ENCODE data around the gene COL6A3. TPM values are rescaled to one million over a fixed set of nuclear protein-coding genes. Genes with fewer than 3 reads are reported as not detected.

The COL6A3 gene
- total and polyA plus RNA-seq, 2 donors (not counting 1 experiment from before 2014, with no cell fraction given) = 0.01 to 0.10 TPM

GRCh38 chr2:237390235-237390634 is 23.7 kb downstream of the COL6A3 start:
- H3K4me1 Mint-ChIP-seq = no peaks in the 10 kb centered on the region
- Histone ChIP-seq H4K20me1 (ENCODE audit: control insufficient read depth, insufficient read depth, low read length, poor library complexity, severe bottlenecking) (no peaks in the 10 kb centered on the region), H3K79me2 (ENCODE audit: control insufficient read depth, insufficient read depth, low read length) (no peaks in the 10 kb centered on the region), H3K27me3 (replicated peaks in 1 of 4; ENCODE audit: control extremely low read depth in 1 of 4, control insufficient read depth in 3 of 4, insufficient read depth in 4 of 4, low read length in 3 of 4) (peaks cover 0 to 3% (median 0%) of the 10 kb centered on the region in 4 experiments), H3K27ac (ENCODE audit: low read length in 2 of 2) (no peak overlapping the region), H3K9me3 (ENCODE audit: control extremely low read depth in 1 of 3, control insufficient read depth in 2 of 3, insufficient read depth in 1 of 3, low read length in 2 of 3) (peaks cover 0 to 6% (median 0%) of the 10 kb centered on the region in 3 donors), H3K36me3 (replicated peaks in 1 of 2; ENCODE audit: control extremely low read depth in 1 of 2, control insufficient read depth in 1 of 2, extremely low read depth in 1 of 2, insufficient read depth in 2 of 2, low read length in 1 of 2) (no peaks in the 10 kb centered on the region), H3K4me1 (ENCODE audit: control insufficient read depth in 2 of 2, insufficient read depth in 2 of 2, low read length in 2 of 2) (no peaks in the 10 kb centered on the region), H3K4me3 (ENCODE audit: control extremely low read depth in 1 of 5, extremely low read depth in 1 of 5, insufficient read depth in 1 of 5, low read depth in 2 of 5, low read length in 4 of 5) (no peak overlapping the region), H3K9ac (ENCODE audit: low read length) (no peak overlapping the region), H3K4me2 (replicated peaks; ENCODE audit: low read depth, low read length, poor library complexity, severe bottlenecking) (no peak overlapping the region), H2AFZ (ENCODE audit: insufficient read depth, low read depth, low read length, poor library complexity, severe bottlenecking) (no peak overlapping the region)
- no peak overlapping the region for H3K4me3 Mint-ChIP-seq
- no peak overlapping the region for H3K27ac Mint-ChIP-seq
- no peaks in the 10 kb centered on the region for H3K9me3 Mint-ChIP-seq (ENCODE audit: insufficient read depth)
- ATAC-seq (ENCODE audit: low read depth) = no peak
- TF ChIP-seq CTCF (IDR thresholded peaks at IDR 0.05) = no peak
- 83% methylated on average over 2 of the region's 2 CpGs for WGBS (ENCODE audit: insufficient coverage)
- peaks cover 16% of the 10 kb centered on the region for H3K27me3 Mint-ChIP-seq
- no peak for DNase-seq
- ChIA-PET CTCF (no interaction called here), POLR2A (no interaction called here)
- intact Hi-C loops (cut with micrococcal nuclease) = no loop called here

- H3K4me2 ChIP-seq (replicated peaks; ENCODE audit: low read depth, low read length, poor library complexity, severe bottlenecking) = no peak overlapping the region
- no peaks in the 10 kb centered on the region for H4K20me1 ChIP-seq (ENCODE audit: control insufficient read depth, insufficient read depth, low read length, poor library complexity, severe bottlenecking)
- ChIA-PET CTCF (no interaction called here), POLR2A (no interaction called here)
- H3K9ac ChIP-seq (ENCODE audit: low read length) = no peak overlapping the region
- no peak overlapping the region for H2AFZ ChIP-seq (ENCODE audit: insufficient read depth, low read depth, low read length, poor library complexity, severe bottlenecking)
- H3K27me3 ChIP-seq (replicated peaks in 1 of 4; ENCODE audit: control extremely low read depth in 1 of 4, control insufficient read depth in 3 of 4, insufficient read depth in 4 of 4, low read length in 3 of 4) = peaks cover 0 to 3% (median 0%) of the 10 kb centered on the region in 4 experiments
- H3K27me3 Mint-ChIP-seq = peaks cover 18% of the 10 kb centered on the region
- no peak overlapping the region for H3K27ac ChIP-seq (ENCODE audit: low read length in 2 of 2)
- H3K36me3 ChIP-seq (replicated peaks in 1 of 2; ENCODE audit: control extremely low read depth in 1 of 2, control insufficient read depth in 1 of 2, extremely low read depth in 1 of 2, insufficient read depth in 2 of 2, low read length in 1 of 2) = no peaks in the 10 kb centered on the region
- no peaks in the 10 kb centered on the region for H3K79me2 ChIP-seq (ENCODE audit: control insufficient read depth, insufficient read depth, low read length)
- TF ChIP-seq CTCF (IDR thresholded peaks at IDR 0.05) = no peak
- no peak for TF ChIP-seq EZH2 (IDR thresholded peaks at IDR 0.05; ENCODE audit: borderline replicate concordance, insufficient read depth, low read depth, low read length, poor library complexity, severe bottlenecking)
- intact Hi-C loops (cut with micrococcal nuclease) = no loop called here
- no peak overlapping the region for H3K4me3 Mint-ChIP-seq
- H3K4me1 ChIP-seq (ENCODE audit: control insufficient read depth in 2 of 2, insufficient read depth in 2 of 2, low read length in 2 of 2) = no peaks in the 10 kb centered on the region
- no peak for ATAC-seq (ENCODE audit: low read depth)
- peaks cover 0 to 6% (median 0%) of the 10 kb centered on the region in 3 donors for H3K9me3 ChIP-seq (ENCODE audit: control extremely low read depth in 1 of 3, control insufficient read depth in 2 of 3, insufficient read depth in 1 of 3, low read length in 2 of 3)
- H3K4me3 ChIP-seq (ENCODE audit: control extremely low read depth in 1 of 5, extremely low read depth in 1 of 5, insufficient read depth in 1 of 5, low read depth in 2 of 5, low read length in 4 of 5) = no peak overlapping the region
- no peak overlapping the region for H3K27ac Mint-ChIP-seq
- WGBS (ENCODE audit: insufficient coverage) = no CpG with 5 or more reads among the region's 3 CpGs
- DNase-seq = no peak
- H3K4me1 Mint-ChIP-seq = no peaks in the 10 kb centered on the region
- no peaks in the 10 kb centered on the region for H3K9me3 Mint-ChIP-seq (ENCODE audit: insufficient read depth)
Measured at GRCh38 chr2:237389831-237390230, 24.1 kb downstream of the COL6A3 start.
